ENCODE results near the gene UBE2Z. TPM values are rescaled to one million over a fixed set of nuclear protein-coding genes. Genes with fewer than 3 reads are reported as not detected.

UBE2Z gene
- total RNA-seq, 2 experiments from 2014 or later, result 60.5 to 61.6 TPM

DNA sequence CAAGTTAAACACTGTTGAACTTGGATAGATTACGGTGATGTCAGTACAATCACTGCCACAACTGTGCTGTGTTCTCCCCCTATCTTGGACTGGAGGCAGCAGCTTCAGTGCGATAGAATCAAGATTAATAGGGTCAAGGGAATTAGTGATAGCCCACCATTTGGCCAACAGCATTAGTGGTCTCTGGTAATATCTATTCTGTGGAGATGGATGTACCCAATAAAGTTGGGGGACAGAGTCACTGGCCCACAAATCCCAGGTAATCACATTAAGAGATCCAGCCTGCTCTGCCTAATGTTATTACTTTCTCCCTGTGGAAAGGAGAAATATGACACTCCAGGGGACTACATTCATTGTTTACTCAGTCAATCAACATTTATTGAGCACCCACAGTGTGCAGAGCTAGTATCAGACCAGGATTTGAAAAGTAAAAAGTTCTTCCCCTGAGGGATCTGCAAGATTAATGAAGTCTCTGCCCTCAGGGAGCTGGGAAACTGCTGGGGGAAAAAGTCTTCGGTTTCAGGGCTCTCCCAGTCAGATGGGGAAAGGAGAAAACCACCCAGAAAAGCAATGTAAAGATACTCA is 39.2 kb upstream of the UBE2Z start:
- peaks cover 7% of the 10 kb centered on the region for H3K36me3 ChIP-seq (ENCODE audit: insufficient read depth, low read length)
- TF ChIP-seq, protein P1, sequence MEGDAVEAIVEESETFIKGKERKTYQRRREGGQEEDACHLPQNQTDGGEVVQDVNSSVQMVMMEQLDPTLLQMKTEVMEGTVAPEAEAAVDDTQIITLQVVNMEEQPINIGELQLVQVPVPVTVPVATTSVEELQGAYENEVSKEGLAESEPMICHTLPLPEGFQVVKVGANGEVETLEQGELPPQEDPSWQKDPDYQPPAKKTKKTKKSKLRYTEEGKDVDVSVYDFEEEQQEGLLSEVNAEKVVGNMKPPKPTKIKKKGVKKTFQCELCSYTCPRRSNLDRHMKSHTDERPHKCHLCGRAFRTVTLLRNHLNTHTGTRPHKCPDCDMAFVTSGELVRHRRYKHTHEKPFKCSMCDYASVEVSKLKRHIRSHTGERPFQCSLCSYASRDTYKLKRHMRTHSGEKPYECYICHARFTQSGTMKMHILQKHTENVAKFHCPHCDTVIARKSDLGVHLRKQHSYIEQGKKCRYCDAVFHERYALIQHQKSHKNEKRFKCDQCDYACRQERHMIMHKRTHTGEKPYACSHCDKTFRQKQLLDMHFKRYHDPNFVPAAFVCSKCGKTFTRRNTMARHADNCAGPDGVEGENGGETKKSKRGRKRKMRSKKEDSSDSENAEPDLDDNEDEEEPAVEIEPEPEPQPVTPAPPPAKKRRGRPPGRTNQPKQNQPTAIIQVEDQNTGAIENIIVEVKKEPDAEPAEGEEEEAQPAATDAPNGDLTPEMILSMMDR (IDR thresholded peaks at IDR 0.05), result no peak
- intact Hi-C loops (cut with DNase I, micrococcal nuclease), result no loop called here
- no peaks in the 10 kb centered on the region for H3K4me1 Mint-ChIP-seq (ENCODE audit: low read depth)
- no peak for DNase-seq
- no peak for ATAC-seq (ENCODE audit: poor library complexity)
- H3K27me3 Mint-ChIP-seq, result no peaks in the 10 kb centered on the region
- no peaks in the 10 kb centered on the region for H3K27me3 ChIP-seq (ENCODE audit: control insufficient read depth in 1 of 2, insufficient read depth in 2 of 2, low read length in 2 of 2)
- H3K4me1 ChIP-seq (ENCODE audit: insufficient read depth, low read length), result no peaks in the 10 kb centered on the region
- no peak overlapping the region for H3K27ac Mint-ChIP-seq
- POLR2A ChIA-PET, result no interaction called here
- CTCF ChIA-PET, result no interaction called here
- peaks cover 20% of the 10 kb centered on the region for H3K36me3 Mint-ChIP-seq (ENCODE audit: low read depth)
- H3K27ac ChIP-seq (ENCODE audit: low read depth in 1 of 2, low read length in 2 of 2), result no peak overlapping the region
- no peaks in the 10 kb centered on the region for H3K9me3 Mint-ChIP-seq
- no peaks in the 10 kb centered on the region for H3K9me3 ChIP-seq (ENCODE audit: control insufficient read depth in 1 of 2, insufficient read depth in 1 of 2, low read length in 2 of 2)
- H3K4me3 ChIP-seq (ENCODE audit: low read length), result no peak overlapping the region
- no peak overlapping the region for H3K4me3 Mint-ChIP-seq

DNA sequence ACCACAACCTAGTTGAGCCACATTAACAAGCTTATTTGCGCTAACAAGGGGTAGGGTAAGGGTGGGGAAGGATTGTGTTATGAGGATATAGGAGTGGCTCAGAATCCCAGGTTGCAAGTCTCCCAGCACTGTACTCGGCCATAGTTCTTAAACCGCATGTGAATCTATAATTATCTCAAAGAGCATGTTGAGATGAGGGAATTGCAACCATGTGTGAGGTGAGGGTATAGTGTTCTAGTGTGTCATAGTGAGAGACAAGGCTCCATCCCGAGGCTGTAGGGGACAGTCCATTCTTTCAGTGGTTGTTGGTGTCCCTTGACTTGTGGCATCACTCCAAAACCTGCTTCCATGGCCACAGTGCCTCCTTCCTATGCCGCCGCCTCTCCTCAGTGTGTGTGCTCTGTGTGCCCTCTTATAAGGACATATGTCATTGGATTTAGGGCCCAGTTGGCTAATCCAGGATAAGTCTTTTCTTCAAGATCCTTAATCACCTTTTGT is 38.3 kb upstream of the UBE2Z start:
- peaks cover 11% of the 10 kb centered on the region for H3K36me3 Mint-ChIP-seq (ENCODE audit: low read depth)
- no peak overlapping the region for H3K4me3 Mint-ChIP-seq
- TF ChIP-seq, protein P1 (IDR thresholded peaks at IDR 0.05), result no peak
- CTCF ChIA-PET, result interaction anchor here (1.3 kb wide), 1 partner anchor 9 kb away, joined by 5 read pairs; no protein-coding TSS in a partner anchor
- H3K27me3 ChIP-seq (ENCODE audit: control insufficient read depth in 1 of 2, insufficient read depth in 2 of 2, low read length in 2 of 2), result no peaks in the 10 kb centered on the region
- ATAC-seq (ENCODE audit: poor library complexity), result no peak
- H3K27ac Mint-ChIP-seq, result no peak overlapping the region
- no peak overlapping the region for H3K4me3 ChIP-seq (ENCODE audit: low read length)
- H3K36me3 ChIP-seq (ENCODE audit: insufficient read depth, low read length), result peaks cover 7% of the 10 kb centered on the region
- no peaks in the 10 kb centered on the region for H3K4me1 Mint-ChIP-seq (ENCODE audit: low read depth)
- POLR2A ChIA-PET, result no interaction called here
- no peak for DNase-seq
- intact Hi-C loops (cut with DNase I, micrococcal nuclease), result no loop called here
- H3K27ac ChIP-seq (ENCODE audit: low read depth in 1 of 2, low read length in 2 of 2), result no peak overlapping the region
- H3K9me3 ChIP-seq (ENCODE audit: control insufficient read depth in 1 of 2, insufficient read depth in 1 of 2, low read length in 2 of 2), result no peaks in the 10 kb centered on the region
- H3K4me1 ChIP-seq (ENCODE audit: insufficient read depth, low read length), result no peaks in the 10 kb centered on the region
- no peaks in the 10 kb centered on the region for H3K9me3 Mint-ChIP-seq
- H3K27me3 Mint-ChIP-seq, result no peaks in the 10 kb centered on the region

DNA sequence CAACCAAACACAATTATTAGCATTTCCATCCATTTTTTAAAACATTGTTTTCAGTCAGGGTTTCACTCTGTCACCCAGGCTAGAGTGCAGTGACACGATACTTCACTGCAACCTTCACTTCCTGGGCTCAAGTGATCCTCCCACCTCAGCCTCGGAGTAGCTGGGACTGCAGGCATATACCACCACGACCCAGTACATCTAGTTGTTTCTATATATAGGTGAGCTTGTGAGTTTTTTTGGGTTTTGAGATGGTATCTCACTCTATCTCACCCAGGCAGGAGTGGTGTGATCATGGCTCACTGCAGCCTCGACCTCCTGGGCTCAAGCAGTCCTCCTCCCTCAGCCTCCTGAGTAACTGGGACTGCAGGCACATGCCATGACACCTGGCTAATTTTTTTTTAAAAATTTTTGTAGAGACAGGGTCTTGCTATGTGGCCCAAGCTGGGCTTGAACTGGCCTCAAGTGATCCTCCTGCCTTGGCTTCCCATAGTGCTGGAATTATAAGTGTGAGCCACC is 37.1 kb upstream of the UBE2Z start:
- POLR2A ChIA-PET, result interaction anchor here (0.6 kb wide), 1 partner anchor 52 kb away, joined by 3 read pairs; no protein-coding TSS in a partner anchor
- CTCF ChIA-PET, result interaction anchor here (0.7 to 1.3 kb wide), 2 partner anchors 8 to 13 kb away, joined by 3 to 5 read pairs; no protein-coding TSS in a partner anchor
- H3K27ac ChIP-seq (ENCODE audit: low read depth in 1 of 2, low read length in 2 of 2), result no peak overlapping the region
- DNase-seq (no peak), ATAC-seq (ENCODE audit: poor library complexity) (no peak)
- no peaks in the 10 kb centered on the region for H3K9me3 ChIP-seq (ENCODE audit: control insufficient read depth in 1 of 2, insufficient read depth in 1 of 2, low read length in 2 of 2)
- H3K27ac Mint-ChIP-seq, result no peak overlapping the region
- H3K27me3 ChIP-seq (ENCODE audit: control insufficient read depth in 1 of 2, insufficient read depth in 2 of 2, low read length in 2 of 2), result no peaks in the 10 kb centered on the region
- H3K36me3 ChIP-seq (ENCODE audit: insufficient read depth, low read length), result peaks cover 3% of the 10 kb centered on the region
- H3K27me3 Mint-ChIP-seq, result no peaks in the 10 kb centered on the region
- no peak overlapping the region for H3K4me3 Mint-ChIP-seq
- H3K36me3 Mint-ChIP-seq (ENCODE audit: low read depth), result peaks cover 2% of the 10 kb centered on the region
- H3K4me3 ChIP-seq (ENCODE audit: low read length), result no peak overlapping the region
- H3K4me1 ChIP-seq (ENCODE audit: insufficient read depth, low read length), result no peaks in the 10 kb centered on the region
- TF ChIP-seq, protein P1 (IDR thresholded peaks at IDR 0.05), result no peak
- no peaks in the 10 kb centered on the region for H3K9me3 Mint-ChIP-seq
- no peaks in the 10 kb centered on the region for H3K4me1 Mint-ChIP-seq (ENCODE audit: low read depth)
- intact Hi-C loops (cut with DNase I, micrococcal nuclease), result no loop called here
